Prostate gland (tissue), 2 donors: Measurements from ENCODE around the gene CDK14. TPM values are rescaled to one million over a fixed set of nuclear protein-coding genes. Genes with fewer than 3 reads are reported as not detected.
"Not testable (repeated sequence)": the region's sequence is repeated elsewhere in the genome, so short reads cannot be mapped to it uniquely, and the experiment has no call there.

Source experiments
- DNase-seq: peaks from one replicate; pipeline ENCODE4 v3.0.0-alpha.2; 2019; ENCODE audit warnings: low spot score
- H3K27ac ChIP-seq, 2 donors: fragments of 200-600 bp; sonication (generic); 2 replicates each; pipeline ENCODE4 v1.5.1; 2017 to 2019
- H3K27me3 ChIP-seq: fragments of 200-600 bp; sonication (generic); replicated peaks from 2 replicates; pipeline ENCODE4 v1.5.1; 2019; ENCODE audit not compliant: insufficient read depth
- H3K36me3 ChIP-seq, 2 donors: fragments of 200-600 bp; sonication (generic); 1 replicate in 1 of 2; 2 replicates in 1 of 2; pipeline versions ENCODE4 v1.5.1 to v1.8.1; 2017 to 2019
- H3K4me1 ChIP-seq: fragments of 200-600 bp; sonication (generic); replicated peaks from 2 replicates; pipeline ENCODE4 v1.5.1; 2019
- H3K4me3 ChIP-seq, 2 donors: fragments of 200-600 bp; sonication (generic); 2 replicates each; pipeline ENCODE4 v1.5.1; 2017 to 2019
- H3K9me3 ChIP-seq: fragments of 200-600 bp; sonication (generic); 2 replicates; pipeline ENCODE4 v1.5.1; 2017
- POLR2A ChIP-seq: fragments of 450-650 bp; IDR thresholded peaks from one replicate; pipeline ENCODE4 v1.6.1; 2016; ENCODE audit warnings: antibody characterized with exemption, mild to moderate bottlenecking
- POLR2AphosphoS5 ChIP-seq: sonication (generic); formaldehyde crosslinking; IDR thresholded peaks from one replicate; pipeline ENCODE4 v1.6.1; 2017; ENCODE audit warnings: antibody characterized with exemption
- WGBS: methylation state at CpG from one replicate; pipeline ENCODE4 v1.1.5; 2018; 5-methylcytosine and 5-hydroxymethylcytosine counted together
- intact Hi-C: fragments of 100-400 bp; cut with DNase I; formaldehyde crosslinking; loops from one replicate; pipeline ENCODE4 v1.14.2; 2022
- total RNA-seq, 2 donors: library from RNA; depleted of rRNA; stranded (reverse); fragments of >200 nt; gene quantifications; one replicate each; pipeline ENCODE4 v1.1.0, GENCODE V29; 2016
- TF ChIP-seq, protein P1 (sequence below), 4 experiments: fragments of 200-600 bp in 2 of 4; fragments of 450-650 bp in 2 of 4; sonication (generic) in 2 of 4; IDR thresholded peaks; 1 replicate in 3 of 4; 2 replicates in 1 of 4; pipeline ENCODE4 v1.5.1; 2016 to 2019; ENCODE audit warnings: antibody characterized with exemption in 4 of 4, mild to moderate bottlenecking in 2 of 4, moderate library complexity in 2 of 4

Gene CDK14
- total RNA-seq, 2 donors from 2014 or later, result 13.7 to 20.7 TPM

DNA sequence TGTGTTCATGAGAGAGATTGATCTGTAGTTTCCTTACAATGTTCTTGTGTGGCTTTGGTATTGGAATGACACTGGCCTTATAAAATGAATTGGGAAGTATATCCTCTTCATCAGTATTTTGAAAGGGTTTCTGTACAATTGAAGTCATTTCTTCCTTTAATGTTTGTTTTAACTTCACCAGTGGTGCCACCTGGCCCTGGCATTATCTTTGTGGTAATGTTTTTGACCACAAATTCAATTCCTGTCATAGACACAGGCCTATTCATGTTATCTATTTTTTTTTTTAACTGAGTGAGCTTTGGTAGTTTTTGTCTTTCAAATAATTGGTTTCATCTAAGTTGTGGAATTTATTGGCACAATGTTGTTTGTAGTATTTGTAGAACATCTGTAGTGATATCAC, 127.7 kb downstream of the CDK14 start:
- no peak overlapping the region for H3K27ac ChIP-seq
- H3K9me3 ChIP-seq, result no peaks in the 10 kb centered on the region
- DNase-seq, result no peak
- H3K4me1 ChIP-seq, result no peaks in the 10 kb centered on the region
- H3K36me3 ChIP-seq, result no peaks in the 10 kb centered on the region
- no peak overlapping the region for H3K4me3 ChIP-seq
- intact Hi-C loops, result no loop called here
- no peaks in the 10 kb centered on the region for H3K27me3 ChIP-seq
- TF ChIP-seq, protein P1, sequence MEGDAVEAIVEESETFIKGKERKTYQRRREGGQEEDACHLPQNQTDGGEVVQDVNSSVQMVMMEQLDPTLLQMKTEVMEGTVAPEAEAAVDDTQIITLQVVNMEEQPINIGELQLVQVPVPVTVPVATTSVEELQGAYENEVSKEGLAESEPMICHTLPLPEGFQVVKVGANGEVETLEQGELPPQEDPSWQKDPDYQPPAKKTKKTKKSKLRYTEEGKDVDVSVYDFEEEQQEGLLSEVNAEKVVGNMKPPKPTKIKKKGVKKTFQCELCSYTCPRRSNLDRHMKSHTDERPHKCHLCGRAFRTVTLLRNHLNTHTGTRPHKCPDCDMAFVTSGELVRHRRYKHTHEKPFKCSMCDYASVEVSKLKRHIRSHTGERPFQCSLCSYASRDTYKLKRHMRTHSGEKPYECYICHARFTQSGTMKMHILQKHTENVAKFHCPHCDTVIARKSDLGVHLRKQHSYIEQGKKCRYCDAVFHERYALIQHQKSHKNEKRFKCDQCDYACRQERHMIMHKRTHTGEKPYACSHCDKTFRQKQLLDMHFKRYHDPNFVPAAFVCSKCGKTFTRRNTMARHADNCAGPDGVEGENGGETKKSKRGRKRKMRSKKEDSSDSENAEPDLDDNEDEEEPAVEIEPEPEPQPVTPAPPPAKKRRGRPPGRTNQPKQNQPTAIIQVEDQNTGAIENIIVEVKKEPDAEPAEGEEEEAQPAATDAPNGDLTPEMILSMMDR (IDR thresholded peaks at IDR 0.05), result no peak
- TF ChIP-seq POLR2AphosphoS5 (no peak), POLR2A (no peak)

GRCh38 chr7:90726120-90726519, 130.0 kb downstream of the CDK14 start:
- H3K36me3 ChIP-seq, result no peaks in the 10 kb centered on the region
- H3K27me3 ChIP-seq, result no peaks in the 10 kb centered on the region
- H3K4me3 ChIP-seq, result no peak overlapping the region
- peak overlapping the region in 1 of 2 donors; percentile 2 for H3K27ac ChIP-seq
- H3K9me3 ChIP-seq, result no peaks in the 10 kb centered on the region
- no peaks in the 10 kb centered on the region for H3K4me1 ChIP-seq
- TF ChIP-seq POLR2AphosphoS5 (no peak), POLR2A (no peak)
- TF ChIP-seq, protein P1 (IDR thresholded peaks at IDR 0.05), result no peak
- intact Hi-C loops, result no loop called here
- WGBS, result 71% methylated on average over 2 of the region's 2 CpGs
- no peak for DNase-seq

DNA sequence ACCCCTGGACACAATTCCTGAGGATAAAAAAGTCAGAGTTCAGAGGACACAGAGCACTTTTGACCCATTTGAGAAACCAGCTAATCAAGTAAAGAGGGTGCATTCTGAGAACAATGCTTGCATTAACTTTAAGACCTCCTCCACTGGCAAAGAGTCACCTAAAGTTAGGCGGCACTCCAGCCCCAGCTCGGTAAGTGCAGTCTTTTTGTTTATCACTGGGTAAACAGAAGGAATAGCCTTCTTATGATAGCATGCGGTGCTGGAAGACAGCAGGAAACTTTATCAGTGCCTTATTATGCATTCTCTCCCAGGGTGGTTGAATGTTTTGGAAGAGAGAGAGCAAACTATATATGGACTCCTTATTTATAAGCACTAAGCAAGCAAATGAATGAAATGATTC, 130.5 kb downstream of the CDK14 start:
- 10% methylated on average over 3 of the region's 3 CpGs for WGBS
- Histone ChIP-seq H3K27ac (peak overlapping the region in 1 of 2 donors; percentile 2), H3K27me3 (no peaks in the 10 kb centered on the region), H3K4me1 (no peaks in the 10 kb centered on the region), H3K36me3 (no peaks in the 10 kb centered on the region), H3K4me3 (no peak overlapping the region), H3K9me3 (no peaks in the 10 kb centered on the region)
- peak; percentile 29 for DNase-seq
- TF ChIP-seq POLR2AphosphoS5 (peak; percentile 9), POLR2A (no peak)
- intact Hi-C loops, result no loop called here

GRCh38 chr7:90727412-90727811, 131.3 kb downstream of the CDK14 start:
- Histone ChIP-seq H3K4me1 (no peaks in the 10 kb centered on the region), H3K9me3 (no peaks in the 10 kb centered on the region), H3K4me3 (no peak overlapping the region), H3K27ac (no peak overlapping the region), H3K36me3 (no peaks in the 10 kb centered on the region), H3K27me3 (no peaks in the 10 kb centered on the region)
- TF ChIP-seq, protein P1 (IDR thresholded peaks at IDR 0.05), result no peak
- no peak for TF ChIP-seq POLR2AphosphoS5
- TF ChIP-seq POLR2A, result no peak
- DNase-seq, result no peak
- intact Hi-C loops, result no loop called here

DNA sequence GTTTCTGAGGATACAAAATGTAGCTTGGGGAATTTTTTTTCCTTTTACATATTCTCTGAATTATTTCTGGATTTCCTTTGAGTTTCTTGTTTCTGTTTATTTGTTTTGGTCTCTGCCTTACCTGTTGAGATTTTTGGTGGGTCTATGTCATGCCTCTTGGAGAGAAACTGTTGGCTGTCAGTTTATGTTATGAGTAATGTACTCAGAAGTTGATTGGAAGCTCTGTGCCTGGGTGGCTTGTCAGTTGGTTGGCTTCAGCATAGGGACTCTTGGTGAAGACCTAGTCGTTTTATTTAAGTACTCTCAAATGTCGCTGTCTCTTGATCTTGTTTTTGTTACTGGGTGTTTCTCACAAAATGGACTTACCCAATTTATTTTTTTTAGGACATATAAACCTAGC, 132.4 kb downstream of the CDK14 start:
- Histone ChIP-seq H3K36me3 (no peaks in the 10 kb centered on the region), H3K4me1 (no peaks in the 10 kb centered on the region), H3K9me3 (no peaks in the 10 kb centered on the region), H3K27me3 (no peaks in the 10 kb centered on the region), H3K4me3 (no peak overlapping the region), H3K27ac (no peak overlapping the region)
- TF ChIP-seq, protein P1 (IDR thresholded peaks at IDR 0.05), result no peak
- TF ChIP-seq POLR2AphosphoS5 (no peak), POLR2A (no peak)
- intact Hi-C loops, result no loop called here
- DNase-seq, result no peak
- 78% methylated on average over 2 of the region's 2 CpGs for WGBS

GRCh38 chr7:90735611-90736280, 139.6 kb downstream of the CDK14 start:
- WGBS, result 95% methylated on average over 18 of the region's 20 CpGs
- not testable (repeated sequence) for H3K4me3 ChIP-seq, H3K36me3 ChIP-seq

More at GRCh38 chr7:90735611-90736280, 139.6 kb downstream of the CDK14 start:
- H3K9me3 ChIP-seq, H3K4me1 ChIP-seq, H3K27ac ChIP-seq, DNase-seq, H3K27me3 ChIP-seq, intact Hi-C loops: not testable (repeated sequence)
